BE2C (cell line): ENCODE data around the gene CD79B.
"Not testable (repeated sequence)": the region's sequence is repeated elsewhere in the genome, so short reads cannot be mapped to it uniquely, and the experiment has no call there.

ENCODE experiments used
- DNase-seq: peaks from one replicate; pipeline ENCODE4 v3.0.0-alpha.2; 2020
- H3K27me3 ChIP-seq: fragments of 250-450 bp; sonication (Bioruptor Pico); 2 replicates; pipeline ENCODE4 v1.5.1; 2020; ENCODE audit warnings: mild to moderate bottlenecking
- H3K36me3 ChIP-seq: fragments of 250-450 bp; sonication (Bioruptor Pico); 2 replicates; pipeline ENCODE4 v1.5.1; 2020; ENCODE audit warnings: mild to moderate bottlenecking
- H3K4me1 ChIP-seq: fragments of 250-450 bp; sonication (Bioruptor Pico); 2 replicates; pipeline ENCODE4 v1.5.1; 2020
- H3K4me3 ChIP-seq: 2 replicates; pipeline ENCODE4 v1.5.1; 2011; ENCODE audit warnings: low read depth, low read length
- H3K9me3 ChIP-seq: fragments of 250-450 bp; sonication (Bioruptor Pico); 2 replicates; pipeline ENCODE4 v1.5.1; 2020
- CTCF ChIP-seq: IDR thresholded peaks from 2 replicates; pipeline ENCODE4 v1.5.1; 2012; ENCODE audit warnings: mild to moderate bottlenecking, low read depth, low read length

The CD79B gene

GRCh38 chr17:63910096-63910495 is 22.0 kb downstream of the CD79B start:
- no peaks in the 10 kb centered on the region for H3K36me3 ChIP-seq
- H3K4me1 ChIP-seq = no peaks in the 10 kb centered on the region
- no peaks in the 10 kb centered on the region for H3K9me3 ChIP-seq
- no peak for TF ChIP-seq CTCF
- H3K27me3 ChIP-seq = no peaks in the 10 kb centered on the region
- no peak for DNase-seq
- no peak overlapping the region for H3K4me3 ChIP-seq

GRCh38 chr17:63909586-63909985 is 22.5 kb downstream of the CD79B start:
- H3K27me3 ChIP-seq, H3K4me3 ChIP-seq, H3K4me1 ChIP-seq, DNase-seq, H3K36me3 ChIP-seq, H3K9me3 ChIP-seq: not testable (repeated sequence)

GRCh38 chr17:63907161-63907778 is 24.9 kb downstream of the CD79B start:
- not testable (repeated sequence) for H3K4me1 ChIP-seq, H3K4me3 ChIP-seq, H3K9me3 ChIP-seq, H3K36me3 ChIP-seq, H3K27me3 ChIP-seq
- peak; percentile 42 for TF ChIP-seq CTCF
- peak; percentile 36 for DNase-seq

- H3K4me1 ChIP-seq, H3K36me3 ChIP-seq: not testable (repeated sequence)
Measured at GRCh38 chr17:63904796-63905195, 27.3 kb downstream of the CD79B start.

GRCh38 chr17:63903787-63904201 is 28.3 kb downstream of the CD79B start:
- DNase-seq = peak; percentile 33
- H3K27me3 ChIP-seq, H3K36me3 ChIP-seq, H3K9me3 ChIP-seq, H3K4me1 ChIP-seq, H3K4me3 ChIP-seq: not testable (repeated sequence)
- TF ChIP-seq CTCF = peak; percentile 45

More at GRCh38 chr17:63904796-63905195, 27.3 kb downstream of the CD79B start:
- not testable (repeated sequence) for H3K27me3 ChIP-seq, H3K9me3 ChIP-seq, DNase-seq, H3K4me3 ChIP-seq

GRCh38 chr17:63901971-63902370 is 30.2 kb downstream of the CD79B start:
- not testable (repeated sequence) for DNase-seq, H3K9me3 ChIP-seq, H3K36me3 ChIP-seq, H3K4me1 ChIP-seq, H3K4me3 ChIP-seq, H3K27me3 ChIP-seq

GRCh38 chr17:63898899-63899798 is 33.0 kb downstream of the CD79B start:
- H3K4me1 ChIP-seq, DNase-seq, H3K4me3 ChIP-seq: not testable (repeated sequence)

GRCh38 chr17:63896524-63897354 is 35.4 kb downstream of the CD79B start, which contains the start of gene CSH1:
TSS of gene CSH1 (minus strand) at chr17:63896574. CDS start at chr17:63896511, 63 bp downstream.
- not testable (repeated sequence) for H3K4me1 ChIP-seq, DNase-seq, H3K27me3 ChIP-seq, H3K36me3 ChIP-seq, H3K4me3 ChIP-seq, H3K9me3 ChIP-seq

More at GRCh38 chr17:63898899-63899798, 33.0 kb downstream of the CD79B start:
- not testable (repeated sequence) for H3K9me3 ChIP-seq, H3K36me3 ChIP-seq, H3K27me3 ChIP-seq

- H3K4me1 ChIP-seq, H3K36me3 ChIP-seq, H3K27me3 ChIP-seq, DNase-seq, H3K4me3 ChIP-seq, H3K9me3 ChIP-seq: not testable (repeated sequence)
Measured at GRCh38 chr17:63894821-63895220, 37.3 kb downstream of the CD79B start.

- not testable (repeated sequence) for DNase-seq, H3K4me1 ChIP-seq, H3K36me3 ChIP-seq, H3K4me3 ChIP-seq, H3K27me3 ChIP-seq, H3K9me3 ChIP-seq
Measured at GRCh38 chr17:63894021-63894420, 38.1 kb downstream of the CD79B start.
